ENCODE data around the gene PSTPIP1. TPM values are rescaled to one million over a fixed set of nuclear protein-coding genes. Genes with fewer than 3 reads are reported as not detected.

PSTPIP1 gene
- total and polyA plus RNA-seq, 2 experiments from 2014 or later, result 0.80 to 3.7 TPM

DNA sequence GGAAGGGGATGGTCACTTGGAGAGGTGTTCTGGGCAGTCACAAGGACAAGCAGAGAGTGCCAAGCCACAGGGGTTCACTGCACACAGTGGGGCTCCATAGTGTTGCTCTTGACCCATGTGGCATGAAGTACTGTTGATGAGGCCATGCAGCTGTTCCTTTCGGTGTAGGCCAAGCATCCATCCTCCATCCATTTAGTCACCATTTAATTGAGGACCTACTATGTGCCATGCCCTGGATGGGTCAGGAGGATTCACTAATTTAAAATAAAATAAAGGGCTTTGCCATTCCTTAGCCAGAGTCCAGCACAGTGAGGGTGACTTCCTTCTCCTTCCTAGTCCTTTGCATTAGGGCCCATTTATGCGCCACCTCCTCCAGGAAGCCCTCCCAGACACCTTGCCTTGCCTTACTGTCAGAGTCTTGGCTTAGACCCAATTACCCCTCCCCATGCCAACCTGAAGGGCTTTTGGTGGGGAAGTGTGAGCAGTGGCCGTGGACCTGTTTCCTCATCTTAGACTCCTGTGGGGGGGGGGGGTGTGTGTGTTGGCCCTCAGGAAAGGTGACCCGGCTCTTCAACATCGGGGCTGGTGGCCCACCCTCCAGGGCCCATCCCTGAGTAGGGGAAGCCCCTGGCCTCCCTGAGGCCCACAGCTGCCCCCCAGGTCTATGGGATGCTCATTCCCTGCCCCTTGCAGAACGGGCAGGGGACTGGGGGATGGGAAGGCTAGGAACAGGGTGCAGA lies 25.6 kb downstream of the PSTPIP1 start (continued):
- TF ChIP-seq, protein P1, sequence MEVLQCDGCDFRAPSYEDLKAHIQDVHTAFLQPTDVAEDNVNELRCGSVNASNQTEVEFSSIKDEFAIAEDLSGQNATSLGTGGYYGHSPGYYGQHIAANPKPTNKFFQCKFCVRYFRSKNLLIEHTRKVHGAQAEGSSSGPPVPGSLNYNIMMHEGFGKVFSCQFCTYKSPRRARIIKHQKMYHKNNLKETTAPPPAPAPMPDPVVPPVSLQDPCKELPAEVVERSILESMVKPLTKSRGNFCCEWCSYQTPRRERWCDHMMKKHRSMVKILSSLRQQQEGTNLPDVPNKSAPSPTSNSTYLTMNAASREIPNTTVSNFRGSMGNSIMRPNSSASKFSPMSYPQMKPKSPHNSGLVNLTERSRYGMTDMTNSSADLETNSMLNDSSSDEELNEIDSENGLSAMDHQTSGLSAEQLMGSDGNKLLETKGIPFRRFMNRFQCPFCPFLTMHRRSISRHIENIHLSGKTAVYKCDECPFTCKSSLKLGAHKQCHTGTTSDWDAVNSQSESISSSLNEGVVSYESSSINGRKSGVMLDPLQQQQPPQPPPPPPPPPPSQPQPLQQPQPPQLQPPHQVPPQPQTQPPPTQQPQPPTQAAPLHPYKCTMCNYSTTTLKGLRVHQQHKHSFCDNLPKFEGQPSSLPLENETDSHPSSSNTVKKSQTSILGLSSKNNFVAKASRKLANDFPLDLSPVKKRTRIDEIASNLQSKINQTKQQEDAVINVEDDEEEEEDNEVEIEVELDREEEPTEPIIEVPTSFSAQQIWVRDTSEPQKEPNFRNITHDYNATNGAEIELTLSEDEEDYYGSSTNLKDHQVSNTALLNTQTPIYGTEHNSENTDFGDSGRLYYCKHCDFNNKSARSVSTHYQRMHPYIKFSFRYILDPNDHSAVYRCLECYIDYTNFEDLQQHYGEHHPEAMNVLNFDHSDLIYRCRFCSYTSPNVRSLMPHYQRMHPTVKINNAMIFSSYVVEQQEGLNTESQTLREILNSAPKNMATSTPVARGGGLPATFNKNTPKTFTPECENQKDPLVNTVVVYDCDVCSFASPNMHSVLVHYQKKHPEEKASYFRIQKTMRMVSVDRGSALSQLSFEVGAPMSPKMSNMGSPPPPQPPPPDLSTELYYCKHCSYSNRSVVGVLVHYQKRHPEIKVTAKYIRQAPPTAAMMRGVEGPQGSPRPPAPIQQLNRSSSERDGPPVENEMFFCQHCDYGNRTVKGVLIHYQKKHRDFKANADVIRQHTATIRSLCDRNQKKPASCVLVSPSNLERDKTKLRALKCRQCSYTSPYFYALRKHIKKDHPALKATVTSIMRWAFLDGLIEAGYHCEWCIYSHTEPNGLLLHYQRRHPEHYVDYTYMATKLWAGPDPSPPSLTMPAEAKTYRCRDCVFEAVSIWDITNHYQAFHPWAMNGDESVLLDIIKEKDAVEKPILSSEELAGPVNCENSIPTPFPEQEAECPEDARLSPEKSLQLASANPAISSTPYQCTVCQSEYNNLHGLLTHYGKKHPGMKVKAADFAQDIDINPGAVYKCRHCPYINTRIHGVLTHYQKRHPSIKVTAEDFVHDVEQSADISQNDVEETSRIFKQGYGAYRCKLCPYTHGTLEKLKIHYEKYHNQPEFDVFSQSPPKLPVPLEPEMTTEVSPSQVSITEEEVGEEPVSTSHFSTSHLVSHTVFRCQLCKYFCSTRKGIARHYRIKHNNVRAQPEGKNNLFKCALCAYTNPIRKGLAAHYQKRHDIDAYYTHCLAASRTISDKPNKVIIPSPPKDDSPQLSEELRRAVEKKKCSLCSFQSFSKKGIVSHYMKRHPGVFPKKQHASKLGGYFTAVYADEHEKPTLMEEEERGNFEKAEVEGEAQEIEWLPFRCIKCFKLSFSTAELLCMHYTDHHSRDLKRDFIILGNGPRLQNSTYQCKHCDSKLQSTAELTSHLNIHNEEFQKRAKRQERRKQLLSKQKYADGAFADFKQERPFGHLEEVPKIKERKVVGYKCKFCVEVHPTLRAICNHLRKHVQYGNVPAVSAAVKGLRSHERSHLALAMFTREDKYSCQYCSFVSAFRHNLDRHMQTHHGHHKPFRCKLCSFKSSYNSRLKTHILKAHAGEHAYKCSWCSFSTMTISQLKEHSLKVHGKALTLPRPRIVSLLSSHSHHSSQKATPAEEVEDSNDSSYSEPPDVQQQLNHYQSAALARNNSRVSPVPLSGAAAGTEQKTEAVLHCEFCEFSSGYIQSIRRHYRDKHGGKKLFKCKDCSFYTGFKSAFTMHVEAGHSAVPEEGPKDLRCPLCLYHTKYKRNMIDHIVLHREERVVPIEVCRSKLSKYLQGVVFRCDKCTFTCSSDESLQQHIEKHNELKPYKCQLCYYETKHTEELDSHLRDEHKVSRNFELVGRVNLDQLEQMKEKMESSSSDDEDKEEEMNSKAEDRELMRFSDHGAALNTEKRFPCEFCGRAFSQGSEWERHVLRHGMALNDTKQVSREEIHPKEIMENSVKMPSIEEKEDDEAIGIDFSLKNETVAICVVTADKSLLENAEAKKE (CRISPR knock-in tag; IDR thresholded peaks at IDR 0.05), result no peak
- TF ChIP-seq ZNF114 (CRISPR knock-in tag; IDR thresholded peaks at IDR 0.05), result no peak
- TF ChIP-seq, protein P2, sequence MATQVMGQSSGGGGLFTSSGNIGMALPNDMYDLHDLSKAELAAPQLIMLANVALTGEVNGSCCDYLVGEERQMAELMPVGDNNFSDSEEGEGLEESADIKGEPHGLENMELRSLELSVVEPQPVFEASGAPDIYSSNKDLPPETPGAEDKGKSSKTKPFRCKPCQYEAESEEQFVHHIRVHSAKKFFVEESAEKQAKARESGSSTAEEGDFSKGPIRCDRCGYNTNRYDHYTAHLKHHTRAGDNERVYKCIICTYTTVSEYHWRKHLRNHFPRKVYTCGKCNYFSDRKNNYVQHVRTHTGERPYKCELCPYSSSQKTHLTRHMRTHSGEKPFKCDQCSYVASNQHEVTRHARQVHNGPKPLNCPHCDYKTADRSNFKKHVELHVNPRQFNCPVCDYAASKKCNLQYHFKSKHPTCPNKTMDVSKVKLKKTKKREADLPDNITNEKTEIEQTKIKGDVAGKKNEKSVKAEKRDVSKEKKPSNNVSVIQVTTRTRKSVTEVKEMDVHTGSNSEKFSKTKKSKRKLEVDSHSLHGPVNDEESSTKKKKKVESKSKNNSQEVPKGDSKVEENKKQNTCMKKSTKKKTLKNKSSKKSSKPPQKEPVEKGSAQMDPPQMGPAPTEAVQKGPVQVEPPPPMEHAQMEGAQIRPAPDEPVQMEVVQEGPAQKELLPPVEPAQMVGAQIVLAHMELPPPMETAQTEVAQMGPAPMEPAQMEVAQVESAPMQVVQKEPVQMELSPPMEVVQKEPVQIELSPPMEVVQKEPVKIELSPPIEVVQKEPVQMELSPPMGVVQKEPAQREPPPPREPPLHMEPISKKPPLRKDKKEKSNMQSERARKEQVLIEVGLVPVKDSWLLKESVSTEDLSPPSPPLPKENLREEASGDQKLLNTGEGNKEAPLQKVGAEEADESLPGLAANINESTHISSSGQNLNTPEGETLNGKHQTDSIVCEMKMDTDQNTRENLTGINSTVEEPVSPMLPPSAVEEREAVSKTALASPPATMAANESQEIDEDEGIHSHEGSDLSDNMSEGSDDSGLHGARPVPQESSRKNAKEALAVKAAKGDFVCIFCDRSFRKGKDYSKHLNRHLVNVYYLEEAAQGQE (IDR thresholded peaks at IDR 0.05; ENCODE audit: unreplicated experiment), result no peak
- no peak for TF ChIP-seq ZNF331 (CRISPR knock-in tag; IDR thresholded peaks at IDR 0.05; ENCODE audit: low read depth)
- no peak for TF ChIP-seq EZH2phosphoT487 (IDR thresholded peaks at IDR 0.05; ENCODE audit: unreplicated experiment)
